H9 (cell line): Measurements from ENCODE around the gene TMEM87A. TPM values are rescaled to one million over a fixed set of nuclear protein-coding genes. Genes with fewer than 3 reads are reported as not detected.

Experiments
- DNase-seq: peaks from one replicate; pipeline ENCODE4 v3.0.0-alpha.2; 2017
- H2AFZ ChIP-seq: one replicate; pipeline ENCODE4 v1.6.1; 2013; ENCODE audit warnings: mild to moderate bottlenecking, low read length, control low read depth, moderate library complexity
- H2AK5ac ChIP-seq: 2 replicates; pipeline ENCODE4 v1.6.1; 2013; ENCODE audit warnings: low read length, control low read depth, mixed read lengths; ENCODE audit not compliant: insufficient read length
- H2BK120ac ChIP-seq: one replicate; pipeline ENCODE4 v1.6.1; 2013; ENCODE audit warnings: low read depth, mild to moderate bottlenecking, low read length, control low read depth, inconsistent platforms; ENCODE audit not compliant: poor library complexity, severe bottlenecking
- H2BK12ac ChIP-seq: 2 replicates; pipeline ENCODE4 v1.6.1; 2013; ENCODE audit warnings: low read length, control low read depth, mixed read lengths, low read depth; ENCODE audit not compliant: insufficient read length
- H2BK15ac ChIP-seq: 2 replicates; pipeline ENCODE4 v1.6.1; 2013; ENCODE audit warnings: low read depth, low read length, control low read depth
- H2BK20ac ChIP-seq: one replicate; pipeline ENCODE4 v1.6.1; 2013; ENCODE audit warnings: low read depth, mild to moderate bottlenecking, low read length, control low read depth, inconsistent platforms; ENCODE audit not compliant: poor library complexity, severe bottlenecking
- H2BK5ac ChIP-seq: 2 replicates; pipeline ENCODE4 v1.6.1; 2013; ENCODE audit warnings: low read length, control low read depth, mixed read lengths; ENCODE audit not compliant: insufficient read length
- H3K14ac ChIP-seq: 2 replicates; pipeline ENCODE4 v1.6.1; 2013; ENCODE audit warnings: low read length, control low read depth; ENCODE audit not compliant: insufficient read depth
- H3K18ac ChIP-seq: 2 replicates; pipeline ENCODE4 v1.6.1; 2013; ENCODE audit warnings: low read depth, mild to moderate bottlenecking, mixed read lengths, low read length, control low read depth; ENCODE audit not compliant: insufficient read length
- H3K23ac ChIP-seq: 2 replicates; pipeline ENCODE4 v1.6.1; 2013; ENCODE audit warnings: low read length, control low read depth, mixed read lengths, low read depth; ENCODE audit not compliant: insufficient read length
- H3K23me2 ChIP-seq: 2 replicates; pipeline ENCODE4 v1.6.1; 2013; ENCODE audit warnings: low read depth, mild to moderate bottlenecking, mixed read lengths, low read length, control low read depth; ENCODE audit not compliant: insufficient read length, poor library complexity, severe bottlenecking
- H3K27ac ChIP-seq: 2 replicates; pipeline ENCODE4 v1.5.1; 2013; ENCODE audit warnings: low read length, control low read depth, mixed read lengths, low read depth; ENCODE audit not compliant: insufficient read length
- H3K27me3 ChIP-seq: 2 replicates; pipeline ENCODE4 v1.6.1; 2013; ENCODE audit warnings: low read length, control low read depth, inconsistent platforms; ENCODE audit not compliant: insufficient read depth
- H3K4ac ChIP-seq: 2 replicates; pipeline ENCODE4 v1.6.1; 2013; ENCODE audit warnings: low read depth, mild to moderate bottlenecking, control low read depth, inconsistent platforms, low read length, moderate library complexity
- H3K4me1 ChIP-seq: 2 replicates; pipeline ENCODE4 v1.6.1; 2013; ENCODE audit warnings: low read length, control low read depth, inconsistent platforms; ENCODE audit not compliant: insufficient read depth
- H3K4me2 ChIP-seq: 2 replicates; pipeline ENCODE4 v1.6.1; 2013; ENCODE audit warnings: low read length, control low read depth, mixed read lengths; ENCODE audit not compliant: insufficient read length, insufficient read depth
- H3K56ac ChIP-seq: 2 replicates; pipeline ENCODE4 v1.6.1; 2013; ENCODE audit warnings: low read depth, mild to moderate bottlenecking, mixed read lengths, low read length, control low read depth; ENCODE audit not compliant: insufficient read length
- H3K79me1 ChIP-seq: 2 replicates; pipeline ENCODE4 v1.6.1; 2013; ENCODE audit warnings: low read depth, mild to moderate bottlenecking, moderate library complexity, low read length, control low read depth, inconsistent platforms; ENCODE audit not compliant: insufficient read depth, poor library complexity, severe bottlenecking
- H3K79me2 ChIP-seq: 2 replicates; pipeline ENCODE4 v1.6.1; 2013; ENCODE audit warnings: low read length, control low read depth, inconsistent platforms; ENCODE audit not compliant: insufficient read depth
- H3K9ac ChIP-seq: 2 replicates; pipeline ENCODE4 v1.6.1; 2013; ENCODE audit warnings: low read length, control low read depth, mixed read lengths; ENCODE audit not compliant: insufficient read length; ENCODE audit errors: extremely low read depth
- H3K9me3 ChIP-seq: one replicate; pipeline ENCODE4 v1.6.1; 2013; ENCODE audit warnings: low read depth, low read length, inconsistent platforms; ENCODE audit not compliant: control insufficient read depth
- H3T11ph ChIP-seq: one replicate; pipeline ENCODE4 v1.6.1; 2013; ENCODE audit warnings: mild to moderate bottlenecking, low read length, control low read depth, inconsistent platforms
- H4K20me1 ChIP-seq: one replicate; pipeline ENCODE4 v1.6.1; 2013; ENCODE audit not compliant: control insufficient read depth, insufficient read length, insufficient read depth
- H4K5ac ChIP-seq: 2 replicates; pipeline ENCODE4 v1.6.1; 2013; ENCODE audit warnings: low read depth, mild to moderate bottlenecking, mixed read lengths, low read length, control low read depth; ENCODE audit not compliant: insufficient read length
- H4K8ac ChIP-seq: replicated peaks from 2 replicates; pipeline ENCODE4 v1.6.1; 2013; ENCODE audit warnings: low read length, control low read depth, mixed read lengths, low read depth; ENCODE audit not compliant: insufficient read length
- H4K91ac ChIP-seq: 2 replicates; pipeline ENCODE4 v1.6.1; 2013; ENCODE audit warnings: low read depth, mild to moderate bottlenecking, moderate library complexity, mixed read lengths, low read length, control low read depth; ENCODE audit not compliant: insufficient read length
- H3K27ac Mint-ChIP-seq, 3 experiments: 2 replicates in 2 of 3; 3 replicates in 1 of 3; pipeline ENCODE4 v1.8.0; 2020 to 2021; ENCODE audit warnings: mixed read lengths in 3 of 3, mild to moderate bottlenecking in 1 of 3, moderate library complexity in 1 of 3
- H3K27me3 Mint-ChIP-seq: 2 replicates; pipeline ENCODE4 v1.8.0; 2021; ENCODE audit warnings: low read depth, mild to moderate bottlenecking, moderate library complexity, mixed read lengths
- H3K36me3 Mint-ChIP-seq, 3 experiments: 2 replicates in 2 of 3; 3 replicates in 1 of 3; pipeline ENCODE4 v1.8.0; 2020 to 2021; ENCODE audit warnings: low read depth in 3 of 3, mixed read lengths in 3 of 3; ENCODE audit not compliant: insufficient read depth in 1 of 3
- H3K4me1 Mint-ChIP-seq, 2 experiments: 2 replicates each; pipeline ENCODE4 v1.8.0; 2020; ENCODE audit warnings: mixed read lengths in 2 of 2
- H3K4me3 Mint-ChIP-seq, 2 experiments: 2 replicates in 1 of 2; 3 replicates in 1 of 2; pipeline ENCODE4 v1.8.0; 2020 to 2021; ENCODE audit warnings: mild to moderate bottlenecking in 2 of 2, mixed read lengths in 2 of 2, moderate library complexity in 1 of 2
- H3K9me3 Mint-ChIP-seq, 2 experiments: 2 replicates in 1 of 2; 3 replicates in 1 of 2; pipeline ENCODE4 v1.8.0; 2020; ENCODE audit warnings: mild to moderate bottlenecking in 2 of 2, mixed read lengths in 2 of 2, moderate library complexity in 1 of 2
- WGBS: extraction: QIAGEN DNeasy Blood & Tissue Kit; methylation state at CpG from one replicate; pipeline ENCODE4 v1.1.7; 2013; ENCODE audit warnings: missing lambda C conversion rate, low lambda C conversion rate, mixed read lengths; ENCODE audit not compliant: insufficient read length; ENCODE audit errors: extremely low coverage; 5-methylcytosine and 5-hydroxymethylcytosine counted together
- total RNA-seq: library from RNA; stranded (reverse); gene quantifications from 2 replicates; pipeline ENCODE4 v1.2.1, GENCODE V29; 2021
- TF ChIP-seq, protein P1 (sequence below): fragments of 200-600 bp; sonication (generic); conservative IDR thresholded peaks from 3 replicates; pipeline ENCODE4 v1.8.0; 2021; ENCODE audit warnings: antibody characterized with exemption, mild to moderate bottlenecking

The TMEM87A gene
- total RNA-seq, 1 experiment from 2014 or later: 46.7 TPM

DNA sequence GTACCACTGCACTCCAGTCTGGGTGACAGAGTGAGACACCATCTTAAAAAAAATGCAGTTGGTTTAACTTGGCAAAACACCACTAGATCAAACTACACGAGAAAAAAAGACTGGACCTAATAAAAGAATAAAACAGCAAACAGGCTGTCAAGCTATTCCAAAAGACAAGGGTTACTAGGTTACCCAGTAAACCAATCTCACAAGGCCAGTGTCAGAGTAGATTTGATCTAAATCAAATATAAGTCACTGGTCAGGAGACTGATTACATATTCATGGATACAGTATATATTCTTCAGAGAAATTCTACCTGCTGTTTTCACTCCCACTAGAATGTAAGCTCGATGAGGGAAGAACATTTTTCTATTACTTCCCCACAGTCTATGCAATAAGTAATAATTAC lies 2.7 kb downstream of the TMEM87A start:
- Histone ChIP-seq H2AK5ac (no peak overlapping the region), H3K18ac (no peak overlapping the region), H3K14ac (no peak overlapping the region), H3K56ac (no peak overlapping the region), H3K9ac (no peak overlapping the region), H3K9me3 (no peaks in the 10 kb centered on the region), H2BK12ac (no peak overlapping the region), H2BK20ac (no peak overlapping the region), H4K20me1 (no peaks in the 10 kb centered on the region), H3K27me3 (no peaks in the 10 kb centered on the region), H2BK120ac (no peak overlapping the region), H2AFZ (no peak overlapping the region), H2BK15ac (no peak overlapping the region), H4K8ac (no peak overlapping the region), H2BK5ac (no peak overlapping the region), H3K23ac (no peak overlapping the region), H3K23me2 (peaks cover 9% of the 10 kb centered on the region), H3T11ph (no peak overlapping the region), H3K4ac (no peak overlapping the region), H4K5ac (no peak overlapping the region), H3K27ac (no peak overlapping the region), H3K79me2 (peaks cover 10% of the 10 kb centered on the region; the same call in 1 of the 2 replicates), H4K91ac (no peak overlapping the region), H3K79me1 (no peaks in the 10 kb centered on the region), H3K4me2 (no peak overlapping the region), H3K4me1 (no peaks in the 10 kb centered on the region)
- Mint-ChIP-seq H3K27me3 (no peaks in the 10 kb centered on the region), H3K4me1 (peaks cover 24 to 27% of the 10 kb centered on the region in 2 experiments), H3K9me3 (no peaks in the 10 kb centered on the region), H3K27ac (no peak overlapping the region), H3K4me3 (no peak overlapping the region), H3K36me3 (peaks cover 11 to 42% (median 29%) of the 10 kb centered on the region in 3 experiments; a peak in 6 of 7 replicates)
- no CpG with 5 or more reads among the region's 2 CpGs for WGBS
- DNase-seq: no peak
- TF ChIP-seq, protein P1, sequence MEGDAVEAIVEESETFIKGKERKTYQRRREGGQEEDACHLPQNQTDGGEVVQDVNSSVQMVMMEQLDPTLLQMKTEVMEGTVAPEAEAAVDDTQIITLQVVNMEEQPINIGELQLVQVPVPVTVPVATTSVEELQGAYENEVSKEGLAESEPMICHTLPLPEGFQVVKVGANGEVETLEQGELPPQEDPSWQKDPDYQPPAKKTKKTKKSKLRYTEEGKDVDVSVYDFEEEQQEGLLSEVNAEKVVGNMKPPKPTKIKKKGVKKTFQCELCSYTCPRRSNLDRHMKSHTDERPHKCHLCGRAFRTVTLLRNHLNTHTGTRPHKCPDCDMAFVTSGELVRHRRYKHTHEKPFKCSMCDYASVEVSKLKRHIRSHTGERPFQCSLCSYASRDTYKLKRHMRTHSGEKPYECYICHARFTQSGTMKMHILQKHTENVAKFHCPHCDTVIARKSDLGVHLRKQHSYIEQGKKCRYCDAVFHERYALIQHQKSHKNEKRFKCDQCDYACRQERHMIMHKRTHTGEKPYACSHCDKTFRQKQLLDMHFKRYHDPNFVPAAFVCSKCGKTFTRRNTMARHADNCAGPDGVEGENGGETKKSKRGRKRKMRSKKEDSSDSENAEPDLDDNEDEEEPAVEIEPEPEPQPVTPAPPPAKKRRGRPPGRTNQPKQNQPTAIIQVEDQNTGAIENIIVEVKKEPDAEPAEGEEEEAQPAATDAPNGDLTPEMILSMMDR: no peak
